GM23338 (cell line): ENCODE results near the gene IFTAP.

ENCODE experiments used
- CTCF ChIP-seq, 2 experiments: fragments of 200-600 bp in 1 of 2; sonication (generic) in 1 of 2; conservative IDR thresholded peaks; 2 replicates each; pipeline versions ENCODE4 v1.5.1 to v1.6.1; 2016 to 2017; ENCODE audit warnings: antibody characterized with exemption in 2 of 2, low read depth in 2 of 2, mild to moderate bottlenecking in 2 of 2, moderate library complexity in 1 of 2
- POLR2AphosphoS5 ChIP-seq: IDR thresholded peaks from 2 replicates; pipeline ENCODE4 v1.6.1; 2016; ENCODE audit warnings: antibody characterized with exemption, low read depth

GRCh38 chr11:36564376-36565030, 29.8 kb upstream of the IFTAP start:
- TF ChIP-seq POLR2AphosphoS5: no peak
- TF ChIP-seq CTCF (conservative IDR thresholded peaks at IDR 0.05; ENCODE audit: low read depth in 2 of 2): peak; percentile 73 to 85
